Breast epithelium (tissue), 3 donors: ENCODE data around the gene SNX30.

Source experiments
- POLR2AphosphoS5 ChIP-seq, 3 donors: sonication (generic); formaldehyde crosslinking; IDR thresholded peaks; one replicate each; pipeline ENCODE4 v1.6.1; 2017; ENCODE audit warnings: antibody characterized with exemption in 3 of 3
- TF ChIP-seq, protein P1 (sequence below), 3 donors: fragments of 450-650 bp; IDR thresholded peaks; one replicate each; pipeline ENCODE4 v1.5.1; 2016 to 2017; ENCODE audit warnings: antibody characterized with exemption in 3 of 3, mild to moderate bottlenecking in 3 of 3, moderate library complexity in 3 of 3

DNA sequence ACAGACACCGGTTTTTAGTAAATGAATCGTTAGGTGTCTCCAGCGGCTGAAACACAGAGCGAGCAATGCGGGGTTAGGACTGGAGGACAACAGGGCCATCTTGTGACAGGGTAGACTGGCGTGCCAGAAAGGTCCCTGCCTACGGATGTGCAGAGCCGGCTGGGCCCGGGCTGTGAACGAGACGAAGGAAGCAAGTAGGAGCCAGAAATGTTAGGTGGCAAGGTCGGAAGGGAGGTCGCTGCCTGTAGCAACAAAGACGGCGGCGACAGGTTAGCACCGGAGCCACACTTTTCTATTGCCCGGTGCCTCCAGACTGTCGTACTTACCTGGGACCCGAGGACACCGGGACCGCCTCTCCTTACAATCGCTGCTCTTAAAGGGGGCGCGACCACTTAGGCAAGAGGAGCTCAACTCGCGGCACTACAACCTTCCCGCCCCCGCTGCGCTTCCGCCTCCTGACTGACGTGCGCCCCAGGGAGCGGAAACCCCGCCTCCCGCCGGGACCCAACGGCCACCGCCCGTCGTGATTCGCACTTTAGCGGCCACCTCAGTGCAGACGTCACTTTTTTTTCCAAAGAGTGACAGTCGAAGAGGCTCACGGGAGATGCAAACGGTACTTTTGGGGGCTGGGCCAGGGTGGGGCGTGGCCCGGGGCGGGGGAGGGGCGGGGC lies 32.8 kb upstream of the SNX30 start, which contains the start of gene INIP:
- TF ChIP-seq, protein P1, sequence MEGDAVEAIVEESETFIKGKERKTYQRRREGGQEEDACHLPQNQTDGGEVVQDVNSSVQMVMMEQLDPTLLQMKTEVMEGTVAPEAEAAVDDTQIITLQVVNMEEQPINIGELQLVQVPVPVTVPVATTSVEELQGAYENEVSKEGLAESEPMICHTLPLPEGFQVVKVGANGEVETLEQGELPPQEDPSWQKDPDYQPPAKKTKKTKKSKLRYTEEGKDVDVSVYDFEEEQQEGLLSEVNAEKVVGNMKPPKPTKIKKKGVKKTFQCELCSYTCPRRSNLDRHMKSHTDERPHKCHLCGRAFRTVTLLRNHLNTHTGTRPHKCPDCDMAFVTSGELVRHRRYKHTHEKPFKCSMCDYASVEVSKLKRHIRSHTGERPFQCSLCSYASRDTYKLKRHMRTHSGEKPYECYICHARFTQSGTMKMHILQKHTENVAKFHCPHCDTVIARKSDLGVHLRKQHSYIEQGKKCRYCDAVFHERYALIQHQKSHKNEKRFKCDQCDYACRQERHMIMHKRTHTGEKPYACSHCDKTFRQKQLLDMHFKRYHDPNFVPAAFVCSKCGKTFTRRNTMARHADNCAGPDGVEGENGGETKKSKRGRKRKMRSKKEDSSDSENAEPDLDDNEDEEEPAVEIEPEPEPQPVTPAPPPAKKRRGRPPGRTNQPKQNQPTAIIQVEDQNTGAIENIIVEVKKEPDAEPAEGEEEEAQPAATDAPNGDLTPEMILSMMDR (IDR thresholded peaks at IDR 0.05), result no peak
- peak; percentile 86 to 93 (median 89) for TF ChIP-seq POLR2AphosphoS5 (IDR thresholded peaks at IDR 0.05)
